Heart right ventricle (tissue), 16 donors: ENCODE data around the gene SEC14L2. TPM values are rescaled to one million over a fixed set of nuclear protein-coding genes. Genes with fewer than 3 reads are reported as not detected.

Source experiments
- ATAC-seq, 8 donors: fragments of 200-7000 bp; cut with Tn5 transposase; one replicate each; pipeline ENCODE4 v1.9.1; 2020; ENCODE audit warnings: mild to moderate bottlenecking in 8 of 8, moderate library complexity in 8 of 8, moderate number of reproducible peaks in 1 of 8
- DNase-seq, 2 donors: peaks; one replicate each; pipeline ENCODE4 v3.0.0-alpha.2; 2020
- H3K27ac ChIP-seq, 10 donors: fragments of 200-600 bp; sonication (generic) in 2 of 10; one replicate each; pipeline versions ENCODE4 v1.5.0 to v1.8.0; 2020 to 2022; ENCODE audit warnings: mild to moderate bottlenecking in 3 of 10
- H3K27me3 ChIP-seq, 7 donors: fragments of 200-600 bp; one replicate each; pipeline ENCODE4 v1.8.0; 2021 to 2022; ENCODE audit warnings: mild to moderate bottlenecking in 2 of 7
- H3K36me3 ChIP-seq, 9 donors: fragments of 200-600 bp; sonication (generic) in 1 of 9; one replicate each; pipeline versions ENCODE4 v1.5.0 to v1.8.0; 2020 to 2022; ENCODE audit warnings: mild to moderate bottlenecking in 2 of 9
- H3K4me1 ChIP-seq, 9 donors: fragments of 200-600 bp; sonication (generic) in 1 of 9; one replicate each; pipeline versions ENCODE4 v1.5.0 to v1.8.0; 2020 to 2022; ENCODE audit warnings: mild to moderate bottlenecking in 4 of 9
- H3K4me3 ChIP-seq, 10 donors: fragments of 200-600 bp; sonication (generic) in 2 of 10; one replicate each; pipeline versions ENCODE4 v1.5.0 to v1.8.0; 2020 to 2022; ENCODE audit warnings: mild to moderate bottlenecking in 7 of 10, moderate library complexity in 2 of 10
- H3K9me3 ChIP-seq, 11 donors: fragments of 200-600 bp in 10 of 11; sonication (generic) in 2 of 11; one replicate each; pipeline versions ENCODE4 v1.5.0 to v1.8.0; 2013 to 2022; ENCODE audit warnings: mild to moderate bottlenecking in 2 of 11, control low read depth in 1 of 11, moderate library complexity in 1 of 11
- WGBS, 2 donors: extraction: QIAGEN DNeasy Blood & Tissue Kit; methylation state at CpG; one replicate each; pipeline ENCODE4 v1.1.7; 2013; ENCODE audit warnings: inconsistent platforms in 1 of 2; 5-methylcytosine and 5-hydroxymethylcytosine counted together
- intact Hi-C, 10 donors: fragments of 100-400 bp; cut with DNase I; formaldehyde crosslinking; loops; one replicate each; pipeline versions ENCODE4 v1.11.1 to v1.14.2; 2022
- polyA plus RNA-seq, 2 donors: library from polyadenylated mRNA; stranded (reverse); fragments of 200-250 nt; gene quantifications; one replicate each; pipeline ENCODE4 v1.2.3, GENCODE V29; 2013
- total RNA-seq, 10 donors: library from RNA; stranded (reverse); fragmentation: NEBNext Ultra II Directional in 3 of 10; extraction: Animal tissue kit (Norgen Biotek cat#: 25700) in 3 of 10; gene quantifications; one replicate each; pipeline versions ENCODE4 v1.2.1 to v1.2.4, GENCODE V29; 2021 to 2023
- TF ChIP-seq, protein P1 (sequence below), 9 donors: fragments of 200-600 bp; sonication (generic) in 2 of 9; IDR thresholded peaks; one replicate each; pipeline versions ENCODE4 v1.5.0 to v1.8.0; 2021 to 2022; ENCODE audit warnings: antibody characterized with exemption in 9 of 9, mild to moderate bottlenecking in 5 of 9, moderate library complexity in 1 of 9
- donor health status: Arrhythmogenic right ventricular cardiomyopathy.
- donor health status: ischemic (EF 13 %, LVEDD 7.1; RV severe dilation, severe dysfunction).
- donor health status: healthy with polysubstance abuse.
- donor health status: DM: no; HTN: yes; CAD: no.
- donor health status: DM: no; HTN: no; CAD: no.
- donor health status: ischemic (EF 25% LVEDD 6.9; RV normal size, moderate dysfunction).
- donor health status: ischemic (EF 25% LVEDD 5.7; RV mildly dilated, moderate dysfunction).
- donor health status: healthy.
- donor health status: DM: yes; HTN: yes; CAD: no.
- donor health status: Ischemic cardiomyopathy.
- donor health status: ischemic (EF 35%, LVEDD 5.7; RV mildly dilated, moderate dysfunction).
- donor health status: nonischemic (EF 11% LVEDD 7.7; RV severe dilation, severe dysfunction).
- donor health status: DM: yes; HTN: yes; CAD: no.
- donor health status: PGD.
- donor health status: ischemic (EF 29% LVEDD 5.4; RV normal size, mild dysfunction).
- donor health status: nonischemic (EF 23%, LVEDD 6.1; RV moderate dilation, normal function).

The SEC14L2 gene
- total and polyA plus RNA-seq, 12 donors: 0.21 to 7.6 (median 0.87) TPM

DNA sequence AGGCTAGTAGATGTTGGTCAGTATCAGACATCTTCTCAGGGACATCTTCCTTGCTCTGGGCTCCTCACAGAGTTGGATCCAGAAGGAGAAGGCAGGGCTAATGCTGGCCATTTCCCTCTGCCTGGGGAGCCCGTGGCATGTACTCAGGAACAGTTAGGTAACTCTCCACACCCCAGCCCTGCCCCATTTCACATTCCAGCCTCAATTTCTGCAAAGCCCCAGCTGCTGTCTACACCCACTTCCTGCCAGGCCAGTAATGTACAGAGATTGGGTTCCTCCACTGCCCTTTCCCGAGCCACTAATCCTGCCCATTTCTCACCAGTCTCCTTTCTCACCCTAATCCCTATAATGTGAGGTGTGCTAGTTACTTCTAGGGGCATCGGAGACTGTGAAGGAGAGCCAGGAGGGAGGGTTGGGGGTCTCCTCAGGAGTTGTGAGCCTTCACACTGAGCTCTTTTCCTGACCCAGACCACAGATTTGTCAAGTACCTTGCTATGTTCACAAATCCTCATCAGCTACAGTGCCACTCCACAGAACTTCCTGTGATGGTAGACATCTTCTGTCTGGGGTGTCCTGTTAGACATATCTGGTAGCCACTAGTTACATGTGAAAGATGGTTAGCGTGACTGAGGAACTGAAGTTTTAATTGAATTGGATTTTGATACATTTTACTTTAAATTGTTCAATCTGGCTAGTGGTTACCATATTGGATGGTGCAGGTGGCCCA is 76.3 kb downstream of the SEC14L2 start:
- Histone ChIP-seq H3K27me3 (peaks cover 0 to 64% (median 28%) of the 10 kb centered on the region in 7 donors), H3K27ac (no peak overlapping the region), H3K9me3 (no peaks in the 10 kb centered on the region), H3K4me3 (no peak overlapping the region), H3K4me1 (no peaks in the 10 kb centered on the region), H3K36me3 (no peaks in the 10 kb centered on the region)
- intact Hi-C loops: no loop called here
- DNase-seq (no peak), ATAC-seq (no peak)
- WGBS, 2 donors: 65 to 76% methylated on average over 4 of the region's 4 CpGs
- TF ChIP-seq, protein P1, sequence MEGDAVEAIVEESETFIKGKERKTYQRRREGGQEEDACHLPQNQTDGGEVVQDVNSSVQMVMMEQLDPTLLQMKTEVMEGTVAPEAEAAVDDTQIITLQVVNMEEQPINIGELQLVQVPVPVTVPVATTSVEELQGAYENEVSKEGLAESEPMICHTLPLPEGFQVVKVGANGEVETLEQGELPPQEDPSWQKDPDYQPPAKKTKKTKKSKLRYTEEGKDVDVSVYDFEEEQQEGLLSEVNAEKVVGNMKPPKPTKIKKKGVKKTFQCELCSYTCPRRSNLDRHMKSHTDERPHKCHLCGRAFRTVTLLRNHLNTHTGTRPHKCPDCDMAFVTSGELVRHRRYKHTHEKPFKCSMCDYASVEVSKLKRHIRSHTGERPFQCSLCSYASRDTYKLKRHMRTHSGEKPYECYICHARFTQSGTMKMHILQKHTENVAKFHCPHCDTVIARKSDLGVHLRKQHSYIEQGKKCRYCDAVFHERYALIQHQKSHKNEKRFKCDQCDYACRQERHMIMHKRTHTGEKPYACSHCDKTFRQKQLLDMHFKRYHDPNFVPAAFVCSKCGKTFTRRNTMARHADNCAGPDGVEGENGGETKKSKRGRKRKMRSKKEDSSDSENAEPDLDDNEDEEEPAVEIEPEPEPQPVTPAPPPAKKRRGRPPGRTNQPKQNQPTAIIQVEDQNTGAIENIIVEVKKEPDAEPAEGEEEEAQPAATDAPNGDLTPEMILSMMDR (IDR thresholded peaks at IDR 0.05): no peak

DNA sequence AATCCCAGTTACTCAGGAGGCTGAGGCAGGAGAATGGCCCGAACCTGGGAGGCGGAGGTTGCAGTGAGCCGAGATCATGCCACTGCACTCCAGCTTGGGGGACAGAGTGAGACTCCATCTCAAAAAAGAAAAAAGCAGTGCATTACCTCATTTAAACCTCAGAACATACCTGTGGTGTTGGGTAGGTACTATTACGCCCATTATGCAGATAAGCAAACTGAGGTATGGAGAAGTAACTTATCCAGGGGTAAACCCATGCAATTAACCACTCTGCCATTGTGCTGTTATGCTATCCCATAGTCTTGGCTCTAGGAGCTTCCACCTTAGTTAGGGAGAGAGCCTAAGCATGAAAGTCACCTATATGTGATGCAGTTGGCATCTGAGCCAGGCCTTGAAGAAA is 77.3 kb downstream of the SEC14L2 start:
- WGBS, 2 donors: 91 to 95% methylated on average over 4 of the region's 4 CpGs
- peaks cover 0 to 58% (median 26%) of the 10 kb centered on the region in 7 donors for H3K27me3 ChIP-seq
- intact Hi-C loops: no loop called here
- TF ChIP-seq, protein P1 (IDR thresholded peaks at IDR 0.05): no peak
- no peak overlapping the region for H3K27ac ChIP-seq
- H3K4me3 ChIP-seq: no peak overlapping the region
- no peak for ATAC-seq
- no peak for DNase-seq
- no peaks in the 10 kb centered on the region for H3K36me3 ChIP-seq
- no peaks in the 10 kb centered on the region for H3K9me3 ChIP-seq
- no peaks in the 10 kb centered on the region for H3K4me1 ChIP-seq

Other genes with a start within 250 kb of the SEC14L2 start
- 1 to 10 TPM in 3 of 10 donors, under 1 TPM in 7; 0.17 to 8.8 (median 0.55) TPM for gene LIF, start 150.3 kb upstream of the SEC14L2 start, total RNA-seq
- under 1 TPM; 0.45 to 0.51 TPM for gene LIF, start 150.3 kb upstream of the SEC14L2 start, polyA plus RNA-seq
- 1 to 10 TPM in 1 of 10 donors, under 1 TPM in 7, not detected in 2; 0.20 to 2.8 (median 0.44) TPM for gene OSM, start 130.2 kb upstream of the SEC14L2 start, total RNA-seq
- under 1 TPM in 1 of 2 donors, not detected in 1; 0.22 TPM for gene OSM, start 130.2 kb upstream of the SEC14L2 start, polyA plus RNA-seq
- 1 to 10 TPM; 2.8 to 7.9 (median 5.4) TPM for gene CASTOR1, start 107.5 kb upstream of the SEC14L2 start, total RNA-seq
- 10 to 100 TPM; 13.9 to 14.7 TPM for gene CASTOR1, start 107.5 kb upstream of the SEC14L2 start, polyA plus RNA-seq
- 1 to 10 TPM; 3.2 to 7.5 (median 5.6) TPM for gene TBC1D10A, start 70.1 kb upstream of the SEC14L2 start, total RNA-seq
- gene TBC1D10A, start 70.1 kb upstream of the SEC14L2 start, polyA plus RNA-seq: 1 to 10 TPM; 6.9 to 9.5 TPM
- gene SF3A1, start 40.1 kb upstream of the SEC14L2 start, total RNA-seq: 100 to 1,000 TPM in 6 of 10 donors, 10 to 100 TPM in 4; 84.4 to 132 (median 111) TPM
- 10 to 100 TPM; 13.2 to 16.0 TPM for gene SF3A1, start 40.1 kb upstream of the SEC14L2 start, polyA plus RNA-seq
- gene CCDC157, start 40.0 kb upstream of the SEC14L2 start, total RNA-seq: 1 to 10 TPM in 3 of 10 donors, under 1 TPM in 7; 0.11 to 1.2 (median 0.85) TPM
- 1 to 10 TPM in 1 of 2 donors, under 1 TPM in 1; 0.88 to 1.2 TPM for gene CCDC157, start 40.0 kb upstream of the SEC14L2 start, polyA plus RNA-seq
- 10 to 100 TPM in 1 of 10 donors, 1 to 10 TPM in 9; 3.4 to 10.5 (median 6.0) TPM for gene RNF215, start 9.6 kb upstream of the SEC14L2 start, total RNA-seq
- 1 to 10 TPM; 4.9 to 7.2 TPM for gene RNF215, start 9.6 kb upstream of the SEC14L2 start, polyA plus RNA-seq
- gene MTFP1, start 28.8 kb downstream of the SEC14L2 start, total RNA-seq: 10 to 100 TPM in 7 of 10 donors, 1 to 10 TPM in 3; 5.9 to 31.0 (median 13.2) TPM
- 100 to 1,000 TPM in 1 of 2 donors, 10 to 100 TPM in 1; 50.8 to 132 TPM for gene MTFP1, start 28.8 kb downstream of the SEC14L2 start, polyA plus RNA-seq
- not detected for gene SEC14L3, start 75.0 kb downstream of the SEC14L2 start, total RNA-seq
- not detected for gene SEC14L3, start 75.0 kb downstream of the SEC14L2 start, polyA plus RNA-seq
- under 1 TPM in 2 of 10 donors, not detected in 8; 0.12 to 0.15 TPM for gene SEC14L4, start 108.7 kb downstream of the SEC14L2 start, total RNA-seq
- gene SEC14L4, start 108.7 kb downstream of the SEC14L2 start, polyA plus RNA-seq: not detected
- under 1 TPM in 5 of 10 donors, not detected in 5; 0.11 to 0.37 (median 0.25) TPM for gene SEC14L6, start 149.7 kb downstream of the SEC14L2 start, total RNA-seq
- not detected for gene SEC14L6, start 149.7 kb downstream of the SEC14L2 start, polyA plus RNA-seq
- gene GAL3ST1, start 177.6 kb downstream of the SEC14L2 start, total RNA-seq: under 1 TPM in 2 of 10 donors, not detected in 8; 0.22 to 0.28 TPM
- gene GAL3ST1, start 177.6 kb downstream of the SEC14L2 start, polyA plus RNA-seq: under 1 TPM; 0.29 to 0.49 TPM
- 10 to 100 TPM; 16.3 to 31.3 (median 24.5) TPM for gene PES1, start 194.9 kb downstream of the SEC14L2 start, total RNA-seq
- 10 to 100 TPM; 26.2 to 51.7 TPM for gene PES1, start 194.9 kb downstream of the SEC14L2 start, polyA plus RNA-seq
- gene TCN2, start 210.2 kb downstream of the SEC14L2 start, total RNA-seq: 10 to 100 TPM in 9 of 10 donors, 1 to 10 TPM in 1; 8.9 to 46.8 (median 14.8) TPM
- 10 to 100 TPM; 11.7 to 17.4 TPM for gene TCN2, start 210.2 kb downstream of the SEC14L2 start, polyA plus RNA-seq
- 1 to 10 TPM; 1.8 to 6.0 (median 3.1) TPM for gene SLC35E4, start 238.8 kb downstream of the SEC14L2 start, total RNA-seq
- gene SLC35E4, start 238.8 kb downstream of the SEC14L2 start, polyA plus RNA-seq: 1 to 10 TPM; 3.3 to 3.8 TPM